ENCODE data around the gene CD247.

DNA sequence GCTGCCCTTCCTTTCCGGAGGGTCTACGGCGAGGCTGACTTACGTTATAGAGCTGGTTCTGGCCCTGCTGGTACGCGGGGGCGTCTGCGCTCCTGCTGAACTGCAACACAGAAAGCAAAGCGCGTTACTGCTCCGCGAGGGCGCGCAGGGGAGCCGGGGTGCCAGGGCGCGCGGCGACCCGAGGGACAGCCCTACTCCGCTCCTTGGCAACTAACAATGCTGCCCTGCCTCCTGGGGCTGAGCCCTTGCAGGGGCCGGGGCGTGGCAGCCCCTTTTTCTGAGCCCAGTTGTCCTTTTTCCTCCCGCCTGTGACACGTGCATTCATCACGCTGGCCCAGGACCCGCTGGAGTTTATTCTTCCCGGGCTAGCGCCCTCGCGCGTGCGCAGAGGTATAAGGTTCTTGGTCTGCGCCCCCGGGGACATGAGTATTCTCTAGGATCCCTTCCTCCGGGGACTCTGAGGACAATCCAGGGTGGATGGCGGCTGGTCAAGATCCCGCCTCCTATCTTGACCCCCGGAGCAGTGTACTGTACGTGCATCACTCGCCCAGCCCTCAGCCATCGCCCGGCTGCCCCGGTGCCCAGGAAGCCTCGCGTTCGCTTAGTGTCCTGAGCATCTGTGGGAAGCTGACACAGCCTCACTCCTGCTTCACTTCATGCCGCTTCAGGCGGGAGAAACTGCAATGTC is 78.9 kb downstream of the CD247 start:
- TF ChIP-seq, protein P1, sequence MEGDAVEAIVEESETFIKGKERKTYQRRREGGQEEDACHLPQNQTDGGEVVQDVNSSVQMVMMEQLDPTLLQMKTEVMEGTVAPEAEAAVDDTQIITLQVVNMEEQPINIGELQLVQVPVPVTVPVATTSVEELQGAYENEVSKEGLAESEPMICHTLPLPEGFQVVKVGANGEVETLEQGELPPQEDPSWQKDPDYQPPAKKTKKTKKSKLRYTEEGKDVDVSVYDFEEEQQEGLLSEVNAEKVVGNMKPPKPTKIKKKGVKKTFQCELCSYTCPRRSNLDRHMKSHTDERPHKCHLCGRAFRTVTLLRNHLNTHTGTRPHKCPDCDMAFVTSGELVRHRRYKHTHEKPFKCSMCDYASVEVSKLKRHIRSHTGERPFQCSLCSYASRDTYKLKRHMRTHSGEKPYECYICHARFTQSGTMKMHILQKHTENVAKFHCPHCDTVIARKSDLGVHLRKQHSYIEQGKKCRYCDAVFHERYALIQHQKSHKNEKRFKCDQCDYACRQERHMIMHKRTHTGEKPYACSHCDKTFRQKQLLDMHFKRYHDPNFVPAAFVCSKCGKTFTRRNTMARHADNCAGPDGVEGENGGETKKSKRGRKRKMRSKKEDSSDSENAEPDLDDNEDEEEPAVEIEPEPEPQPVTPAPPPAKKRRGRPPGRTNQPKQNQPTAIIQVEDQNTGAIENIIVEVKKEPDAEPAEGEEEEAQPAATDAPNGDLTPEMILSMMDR (IDR thresholded peaks at IDR 0.05), result no peak; the same call in 1 of the 2 replicates
- TF ChIP-seq TCF7L2 (IDR thresholded peaks at IDR 0.05; ENCODE audit: low read depth, low read length) (no peak), POLR2AphosphoS5 (IDR thresholded peaks at IDR 0.05; ENCODE audit: low read depth, low read length) (no peak)
- TF ChIP-seq, protein P2, sequence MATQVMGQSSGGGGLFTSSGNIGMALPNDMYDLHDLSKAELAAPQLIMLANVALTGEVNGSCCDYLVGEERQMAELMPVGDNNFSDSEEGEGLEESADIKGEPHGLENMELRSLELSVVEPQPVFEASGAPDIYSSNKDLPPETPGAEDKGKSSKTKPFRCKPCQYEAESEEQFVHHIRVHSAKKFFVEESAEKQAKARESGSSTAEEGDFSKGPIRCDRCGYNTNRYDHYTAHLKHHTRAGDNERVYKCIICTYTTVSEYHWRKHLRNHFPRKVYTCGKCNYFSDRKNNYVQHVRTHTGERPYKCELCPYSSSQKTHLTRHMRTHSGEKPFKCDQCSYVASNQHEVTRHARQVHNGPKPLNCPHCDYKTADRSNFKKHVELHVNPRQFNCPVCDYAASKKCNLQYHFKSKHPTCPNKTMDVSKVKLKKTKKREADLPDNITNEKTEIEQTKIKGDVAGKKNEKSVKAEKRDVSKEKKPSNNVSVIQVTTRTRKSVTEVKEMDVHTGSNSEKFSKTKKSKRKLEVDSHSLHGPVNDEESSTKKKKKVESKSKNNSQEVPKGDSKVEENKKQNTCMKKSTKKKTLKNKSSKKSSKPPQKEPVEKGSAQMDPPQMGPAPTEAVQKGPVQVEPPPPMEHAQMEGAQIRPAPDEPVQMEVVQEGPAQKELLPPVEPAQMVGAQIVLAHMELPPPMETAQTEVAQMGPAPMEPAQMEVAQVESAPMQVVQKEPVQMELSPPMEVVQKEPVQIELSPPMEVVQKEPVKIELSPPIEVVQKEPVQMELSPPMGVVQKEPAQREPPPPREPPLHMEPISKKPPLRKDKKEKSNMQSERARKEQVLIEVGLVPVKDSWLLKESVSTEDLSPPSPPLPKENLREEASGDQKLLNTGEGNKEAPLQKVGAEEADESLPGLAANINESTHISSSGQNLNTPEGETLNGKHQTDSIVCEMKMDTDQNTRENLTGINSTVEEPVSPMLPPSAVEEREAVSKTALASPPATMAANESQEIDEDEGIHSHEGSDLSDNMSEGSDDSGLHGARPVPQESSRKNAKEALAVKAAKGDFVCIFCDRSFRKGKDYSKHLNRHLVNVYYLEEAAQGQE (IDR thresholded peaks at IDR 0.05; ENCODE audit: insufficient read depth in 1 of 2, low read depth in 2 of 2, low read length in 1 of 2), result no peak

Data from Panc1 (cell line).